Globus pallidus (tissue), 1 donor: ENCODE measurements around the gene TENM4.
"Not testable (repeated sequence)": the region's sequence is repeated elsewhere in the genome, so short reads cannot be mapped to it uniquely, and the experiment has no call there.

Experiments
- DNase-seq: peaks from one replicate; pipeline ENCODE4 v3.0.0-alpha.2; 2015; ENCODE audit warnings: low spot score

The TENM4 gene

DNA sequence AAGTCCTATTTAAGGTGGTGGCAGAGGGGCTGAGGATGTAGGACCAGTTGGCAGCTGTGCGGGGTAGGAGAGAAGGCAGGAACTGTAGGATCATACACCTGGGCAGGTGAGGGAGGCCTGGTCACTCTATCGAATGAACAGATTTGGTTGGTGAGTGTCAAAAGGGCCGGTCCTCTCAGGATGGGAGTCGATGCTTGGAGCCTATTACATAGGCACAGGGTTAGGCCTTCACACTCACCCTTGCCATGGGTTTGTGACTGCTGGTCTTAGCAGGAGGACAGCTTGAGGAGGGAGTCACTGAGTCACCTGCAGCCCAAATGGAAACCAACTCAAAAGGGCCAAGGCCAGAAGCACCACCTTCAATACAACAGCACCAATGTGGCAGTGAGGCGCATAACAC lies 786.0 kb downstream of the TENM4 start:
- no peak for DNase-seq

DNA sequence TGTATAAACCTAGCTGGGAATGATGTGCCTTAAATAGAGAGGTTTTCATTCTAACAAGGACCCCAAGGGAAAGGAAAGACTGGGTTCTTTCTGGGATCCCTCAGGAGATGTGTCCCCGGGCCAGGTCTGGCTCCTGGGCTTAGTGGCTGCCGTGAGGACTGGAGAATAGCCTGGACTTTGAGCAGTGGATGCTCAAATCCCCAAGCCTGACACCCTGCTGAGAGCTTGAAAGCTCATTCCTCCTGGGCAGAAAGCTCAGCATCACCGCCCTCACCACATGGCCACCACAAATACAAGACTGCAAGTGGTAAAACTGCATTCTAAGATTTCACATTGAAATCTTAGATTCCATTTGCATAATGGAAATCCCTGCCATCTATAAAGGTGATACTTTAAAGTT lies 786.8 kb downstream of the TENM4 start:
- DNase-seq = no peak

DNA sequence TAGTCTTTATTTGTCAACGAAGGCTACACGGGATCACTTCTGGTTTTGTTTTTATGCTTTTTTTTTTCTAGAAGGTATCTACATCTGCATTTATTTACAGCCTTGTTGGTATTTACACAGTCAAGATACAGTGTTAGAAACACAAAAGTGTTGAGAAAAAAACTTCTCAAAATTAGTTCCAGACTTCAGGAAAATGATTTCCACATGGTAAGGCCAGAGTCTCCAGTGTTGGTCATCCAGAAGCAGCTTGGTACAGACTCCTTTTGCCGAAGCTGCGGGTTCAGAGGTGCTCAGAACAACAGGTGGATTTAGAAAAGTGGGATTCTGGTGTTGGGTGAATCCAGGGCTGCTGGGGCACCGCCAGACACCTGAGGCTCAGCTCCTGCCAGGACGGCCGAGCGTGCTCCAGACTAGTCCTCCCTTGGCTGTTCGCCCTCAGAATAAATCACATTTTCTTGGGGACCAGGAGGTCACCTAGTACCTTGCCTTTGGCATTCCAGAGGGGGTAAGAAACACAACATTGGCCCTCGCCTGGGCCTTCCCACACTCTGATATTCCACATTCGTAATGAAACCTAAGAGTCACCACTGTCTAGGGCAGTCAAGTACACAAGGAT lies 787.4 kb downstream of the TENM4 start:
- DNase-seq = no peak

DNA sequence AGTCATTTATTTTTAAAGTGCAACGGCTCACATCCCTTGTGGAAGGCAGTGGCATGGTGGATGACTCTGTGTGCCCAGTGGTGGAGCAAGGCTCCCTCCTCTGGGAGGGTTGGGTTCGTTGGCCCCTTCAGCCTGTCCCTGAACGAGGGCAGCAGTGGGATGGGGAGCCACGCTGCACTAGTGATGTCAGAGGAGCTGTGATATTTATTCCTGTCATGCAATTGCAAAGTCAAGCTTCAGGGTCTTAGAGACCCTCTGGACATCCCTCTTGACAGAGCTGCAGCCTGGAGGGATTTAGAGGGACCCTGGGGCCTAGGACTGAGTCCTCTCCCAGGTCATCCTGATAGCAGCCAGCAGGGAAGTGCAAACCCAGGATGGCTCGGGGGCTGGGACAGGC lies 788.0 kb downstream of the TENM4 start:
- no peak for DNase-seq

DNA sequence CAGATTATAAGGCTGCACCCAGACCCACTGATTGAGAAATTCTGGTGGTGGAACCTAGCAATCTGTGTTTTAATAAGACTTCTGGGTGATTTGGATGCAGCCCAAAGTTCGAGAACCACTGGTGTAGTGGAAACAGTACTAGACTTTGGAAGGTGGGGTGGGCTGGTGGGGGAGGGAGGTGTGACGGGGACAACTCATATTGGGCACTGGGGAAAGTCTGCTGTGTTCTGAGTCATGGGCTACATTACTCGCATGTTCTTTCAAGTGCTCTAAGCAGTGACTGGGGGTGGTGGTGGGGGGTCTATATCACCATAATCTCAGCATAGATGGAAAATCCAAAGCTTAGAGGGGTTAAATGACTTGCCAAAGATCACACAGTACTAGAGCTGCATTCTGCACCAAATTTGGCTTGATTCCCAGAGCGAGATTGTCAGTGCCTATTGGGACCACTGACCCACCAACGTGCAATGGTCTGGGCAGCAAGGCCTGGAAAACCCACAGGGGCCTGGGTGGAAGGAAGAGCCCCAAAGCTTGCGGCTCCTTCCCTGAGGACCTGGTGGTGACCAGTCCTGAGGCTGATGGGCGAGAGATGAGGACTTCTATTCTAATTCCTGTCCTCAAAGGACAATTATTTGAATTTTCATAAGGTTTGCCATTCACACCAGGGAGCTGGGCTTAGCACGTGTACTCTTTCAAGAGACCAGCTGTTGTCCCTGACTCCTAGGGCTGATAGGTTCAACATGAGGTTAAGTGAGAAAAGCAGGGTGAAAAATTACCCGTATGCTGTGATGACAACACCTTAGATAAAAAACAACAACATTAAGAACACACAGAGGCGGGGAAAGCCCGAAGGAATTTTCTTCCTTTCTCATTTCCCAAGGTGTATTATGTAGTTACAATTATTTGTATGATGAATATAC lies 788.6 kb downstream of the TENM4 start:
- no peak for DNase-seq

DNA sequence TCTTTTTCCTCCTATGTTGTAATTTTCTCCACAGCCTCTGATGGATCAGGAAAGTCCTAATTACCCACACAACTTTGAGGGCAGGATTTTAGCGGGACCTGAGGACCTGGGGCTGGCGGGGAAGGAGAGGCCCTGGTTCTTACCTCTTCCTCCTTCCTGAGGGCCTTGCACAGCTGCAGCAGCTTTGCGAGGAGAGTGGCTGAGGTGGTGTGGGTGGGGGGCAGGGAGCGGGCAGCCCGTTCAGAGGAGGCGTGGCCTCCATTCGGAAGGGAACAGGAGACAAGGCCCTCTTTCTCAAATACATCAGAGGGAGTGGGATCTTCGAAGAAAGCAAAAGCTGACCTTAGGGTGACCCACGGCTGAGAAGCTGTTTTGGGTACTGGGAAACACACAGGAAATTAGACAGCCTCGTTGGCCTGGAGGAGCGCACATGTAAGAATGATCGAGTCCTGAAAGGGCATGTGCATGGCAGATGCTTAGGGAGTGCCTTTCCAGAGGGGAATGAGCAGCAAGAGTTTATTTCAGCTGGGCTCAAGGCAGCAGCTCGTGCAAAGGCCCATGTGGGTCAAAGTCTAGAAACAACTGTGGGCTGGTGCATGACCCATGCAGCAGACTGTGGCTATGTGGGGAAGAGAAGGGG lies 789.6 kb downstream of the TENM4 start:
- no peak for DNase-seq

DNA sequence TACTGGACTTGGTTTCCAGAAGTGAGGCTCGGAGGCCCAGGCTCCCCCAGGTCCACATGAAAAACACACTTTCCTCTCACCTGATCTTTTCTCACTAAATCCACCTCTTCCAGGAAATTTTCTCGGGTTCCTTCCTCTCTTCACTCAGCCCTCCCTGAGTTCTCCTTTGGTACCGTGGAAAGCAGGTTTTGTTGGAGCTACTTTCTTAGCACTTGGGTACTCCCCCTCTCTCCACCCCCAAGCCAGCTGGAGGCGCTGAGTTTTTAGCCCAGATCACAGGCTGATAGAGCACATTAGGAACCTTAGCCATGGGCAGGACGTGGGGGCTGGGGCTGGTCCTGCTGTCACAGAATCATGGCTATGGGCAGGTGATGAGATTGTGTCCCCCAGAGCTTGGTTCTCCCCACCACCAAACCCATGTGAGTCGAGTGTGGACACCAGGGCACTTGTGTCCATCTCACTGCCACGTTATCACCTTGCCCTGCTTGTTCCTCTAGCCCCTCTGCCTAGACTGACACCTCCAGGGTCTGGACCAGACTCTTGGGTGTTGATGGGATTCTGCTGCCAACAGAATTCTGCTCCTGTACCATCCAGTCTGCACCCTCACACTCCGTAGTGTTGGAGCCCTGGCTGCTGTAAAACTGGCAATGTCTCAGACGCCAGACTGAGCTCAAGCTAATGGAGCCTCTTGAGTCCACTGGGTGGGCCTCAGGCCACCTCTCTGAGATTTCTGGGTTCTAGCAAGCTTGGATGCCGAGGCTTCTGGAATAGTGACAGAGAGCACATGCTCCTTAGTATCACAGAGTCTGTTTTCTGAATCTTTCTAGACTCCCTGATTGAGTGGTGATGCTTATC lies 791.2 kb downstream of the TENM4 start:
- DNase-seq = no peak

DNA sequence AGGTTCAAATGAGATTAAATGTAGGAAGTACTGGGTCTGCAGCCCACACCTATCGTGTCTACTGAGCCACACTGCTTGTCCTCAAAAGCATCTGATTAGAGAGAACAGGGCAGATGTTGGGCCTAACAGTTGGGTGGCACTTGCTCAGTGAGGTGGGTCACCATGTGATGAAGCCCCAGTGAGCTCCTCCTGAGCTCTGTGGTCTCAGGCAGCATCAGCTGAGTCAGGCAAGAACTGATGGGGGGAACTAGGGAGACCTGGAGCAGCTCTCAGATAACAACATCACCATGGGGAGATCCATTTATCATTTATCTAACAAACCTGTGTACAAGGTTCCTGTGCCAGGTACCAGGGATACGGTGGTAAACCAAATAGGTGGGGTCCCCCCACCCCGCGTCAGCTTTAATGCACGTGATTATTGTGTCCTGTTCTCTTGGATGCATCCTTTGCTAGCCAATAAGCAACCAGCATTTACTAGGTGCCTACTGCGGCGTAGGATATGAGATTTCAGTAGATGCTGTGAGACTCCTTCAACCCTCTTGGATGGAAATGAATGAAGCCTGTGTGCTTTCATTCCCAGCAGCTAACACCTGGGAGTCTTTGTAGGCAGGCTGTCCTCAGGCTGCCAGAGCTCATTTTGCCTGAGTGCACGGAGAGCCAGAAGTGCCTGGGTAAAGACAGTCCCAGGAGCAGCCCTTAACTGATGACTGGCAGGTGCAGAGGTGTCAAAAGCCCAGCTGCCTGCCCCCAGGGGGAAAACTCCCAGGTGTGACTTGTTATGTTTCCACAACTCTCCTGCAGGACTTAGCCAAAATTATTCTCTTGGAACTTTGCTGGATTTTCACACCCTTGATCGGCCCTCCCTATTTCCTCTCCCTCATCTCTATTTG lies 792.6 kb downstream of the TENM4 start:
- DNase-seq = no peak

DNA sequence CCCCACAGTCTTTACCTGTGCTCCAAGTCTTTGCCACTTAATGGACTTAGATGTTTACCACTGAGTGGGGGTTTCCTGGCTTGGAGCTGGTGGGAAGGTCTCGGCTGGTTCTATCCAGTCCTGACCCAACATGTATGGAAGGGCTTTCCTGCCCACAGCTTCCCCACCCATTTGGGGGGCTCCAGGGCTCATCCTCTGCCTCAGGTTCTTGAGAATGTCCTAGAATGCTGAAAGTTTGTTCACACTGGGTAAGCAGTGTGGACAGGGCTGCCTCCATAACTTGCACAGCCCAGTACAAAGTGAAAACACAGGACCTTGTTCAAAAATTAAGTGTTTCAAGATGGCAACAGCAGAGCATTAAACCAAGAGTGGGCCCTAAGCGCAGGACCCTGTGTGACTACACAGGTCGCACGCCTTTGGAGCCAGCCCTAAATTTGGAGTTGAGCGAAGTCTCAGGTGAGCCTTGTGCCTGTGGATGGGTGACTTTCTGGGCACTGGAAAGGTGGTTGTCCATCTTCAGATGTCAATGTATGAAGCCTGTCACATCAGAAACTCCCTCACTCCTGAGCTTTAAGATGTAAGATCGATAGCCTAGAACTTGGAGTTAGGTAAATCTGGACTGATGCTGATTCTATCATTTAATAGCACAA lies 793.4 kb downstream of the TENM4 start:
- no peak for DNase-seq

DNA sequence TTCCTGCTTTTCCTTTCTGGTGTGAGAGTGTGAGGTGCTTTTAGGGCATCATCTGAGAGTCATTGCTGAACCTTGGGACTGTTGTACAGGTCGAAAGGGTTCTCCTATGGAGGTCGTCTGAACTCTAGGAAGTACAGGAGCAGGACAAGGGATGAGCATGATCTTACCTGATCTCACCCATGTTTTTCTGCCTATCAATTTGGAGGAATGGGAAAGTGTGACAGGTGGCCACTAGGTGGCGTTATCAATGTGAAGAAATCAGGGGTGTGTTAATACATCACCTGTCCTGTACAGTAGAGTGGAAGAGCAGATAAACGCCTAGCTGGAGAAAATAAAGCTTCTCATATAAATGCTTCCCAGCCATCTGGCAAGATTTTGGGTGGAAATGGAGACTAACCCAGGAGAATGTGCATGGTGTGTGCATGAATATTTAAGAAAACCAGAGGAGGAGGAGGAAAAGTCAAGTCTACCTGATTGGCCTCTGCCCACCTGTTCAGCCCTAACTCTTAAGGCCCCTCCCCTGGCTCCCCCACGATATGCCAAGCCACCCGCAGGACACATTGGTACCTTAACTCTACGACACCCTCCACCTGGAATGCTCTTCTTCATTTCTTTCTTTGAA lies 794.2 kb downstream of the TENM4 start:
- no peak for DNase-seq

DNA sequence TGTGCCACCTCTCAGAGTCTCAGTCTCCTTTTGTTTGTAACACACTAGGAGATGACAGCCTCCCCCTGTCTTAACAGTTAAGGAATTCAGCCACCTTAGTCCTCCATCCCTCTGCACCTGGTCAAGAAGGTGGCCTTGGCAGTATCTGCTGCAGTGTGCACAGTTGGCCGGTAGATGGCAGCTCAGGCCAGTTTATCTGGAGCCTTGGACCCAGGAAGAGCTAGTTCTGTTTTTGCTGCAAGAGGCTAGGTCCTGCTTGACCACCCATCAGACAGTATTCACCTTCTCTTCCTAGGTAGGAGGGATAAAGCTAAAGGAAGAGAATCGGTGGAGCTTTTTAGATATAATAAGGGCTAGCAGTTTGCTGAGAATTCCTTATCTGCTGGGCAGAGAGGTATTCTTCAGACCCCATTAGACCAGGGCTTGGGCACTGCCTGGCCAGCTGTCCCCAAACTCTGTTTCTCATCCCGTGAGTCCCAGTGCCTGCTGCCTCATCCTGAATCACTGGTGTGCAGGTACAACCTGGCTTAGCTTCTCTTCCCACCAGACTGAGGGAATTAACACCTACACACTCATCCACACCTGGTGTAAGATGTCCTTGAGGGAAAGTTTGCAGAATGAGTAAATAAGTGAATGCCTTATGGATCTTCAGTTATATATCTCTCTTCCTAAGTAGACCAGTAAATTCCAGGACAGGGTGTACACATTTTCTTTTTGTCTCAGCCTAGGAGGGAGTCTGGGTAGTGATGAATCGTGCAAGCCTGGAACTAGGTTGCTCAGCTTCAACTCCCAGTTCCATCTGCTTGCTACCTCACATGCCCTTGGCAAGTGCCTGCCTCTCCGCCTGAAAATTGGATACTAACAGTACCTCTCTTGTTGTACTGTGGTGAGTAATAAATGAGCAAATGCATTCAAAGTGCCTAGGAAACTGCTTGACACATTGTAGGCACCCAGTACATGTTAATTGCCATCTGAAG lies 795.3 kb downstream of the TENM4 start:
- peak; percentile 50 for DNase-seq

DNA sequence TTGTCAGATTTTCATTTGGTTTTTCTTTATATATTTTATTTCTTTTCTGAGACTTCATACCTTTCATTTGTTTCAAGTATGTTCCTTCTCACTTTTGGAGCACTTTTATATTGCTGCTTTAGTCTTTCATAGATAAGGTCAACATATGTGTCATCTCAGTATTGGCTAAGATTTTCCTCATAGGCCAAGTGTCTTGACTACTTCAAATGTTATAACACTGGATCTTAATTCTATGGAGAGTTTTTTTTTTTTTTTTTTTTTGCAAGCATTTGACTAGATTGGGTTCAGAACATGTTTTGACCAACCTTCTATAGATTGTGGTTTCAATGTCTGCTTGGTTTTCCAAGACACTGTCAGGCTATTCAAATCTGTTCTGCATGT lies 797.2 kb downstream of the TENM4 start:
- DNase-seq = no peak

DNA sequence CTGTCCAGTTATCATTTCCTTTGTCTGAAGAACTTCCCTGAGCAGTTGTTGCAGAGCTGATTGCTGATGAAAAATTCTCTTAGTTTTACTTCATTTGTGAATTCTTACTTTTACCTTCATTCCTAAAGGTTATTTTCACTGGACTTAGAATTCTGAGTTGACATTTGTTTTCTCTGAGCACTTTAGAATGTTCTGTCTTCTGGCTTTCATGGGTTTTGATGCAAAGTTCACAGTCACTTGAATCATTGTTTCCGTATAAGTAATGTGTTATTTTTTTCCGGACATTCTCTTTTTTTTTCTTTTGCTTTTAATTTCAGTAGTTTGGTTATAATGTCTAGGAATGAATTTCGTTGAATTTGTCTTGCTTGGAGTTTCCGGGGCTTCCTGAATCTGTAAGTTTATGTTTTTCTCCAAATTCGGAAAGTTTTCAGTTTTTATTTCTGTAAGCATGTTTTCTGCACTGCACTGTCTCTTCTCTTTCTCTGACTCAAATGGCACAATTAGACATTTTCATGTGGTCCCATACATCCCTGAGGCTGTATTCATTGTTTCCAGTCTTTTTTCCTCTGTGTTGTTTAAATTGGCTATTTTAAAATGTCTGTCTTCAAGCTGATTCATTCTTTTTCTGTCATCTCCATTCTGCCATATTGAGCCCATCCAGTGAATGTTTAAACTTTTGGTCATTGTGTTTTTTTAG lies 797.7 kb downstream of the TENM4 start:
- DNase-seq = no peak

DNA sequence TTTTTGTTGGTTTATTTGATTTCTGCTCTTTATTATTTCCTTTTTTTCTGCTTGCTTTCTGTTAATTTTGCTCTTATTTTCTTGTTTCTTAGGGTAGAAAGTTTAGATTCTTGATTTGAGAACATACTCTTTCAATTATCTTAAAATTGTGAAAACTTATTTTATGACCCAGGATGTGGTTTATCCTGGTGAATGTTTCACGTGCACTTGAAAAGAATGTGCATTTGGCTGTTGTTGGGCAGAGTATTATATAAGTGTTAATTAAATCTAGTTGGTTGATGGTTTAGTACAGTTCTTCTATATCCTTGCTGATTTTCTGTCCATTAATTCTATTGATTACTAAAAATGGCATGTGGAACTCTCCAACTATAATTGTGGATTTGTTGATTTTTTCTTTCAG lies 799.3 kb downstream of the TENM4 start:
- no peak for DNase-seq

DNA sequence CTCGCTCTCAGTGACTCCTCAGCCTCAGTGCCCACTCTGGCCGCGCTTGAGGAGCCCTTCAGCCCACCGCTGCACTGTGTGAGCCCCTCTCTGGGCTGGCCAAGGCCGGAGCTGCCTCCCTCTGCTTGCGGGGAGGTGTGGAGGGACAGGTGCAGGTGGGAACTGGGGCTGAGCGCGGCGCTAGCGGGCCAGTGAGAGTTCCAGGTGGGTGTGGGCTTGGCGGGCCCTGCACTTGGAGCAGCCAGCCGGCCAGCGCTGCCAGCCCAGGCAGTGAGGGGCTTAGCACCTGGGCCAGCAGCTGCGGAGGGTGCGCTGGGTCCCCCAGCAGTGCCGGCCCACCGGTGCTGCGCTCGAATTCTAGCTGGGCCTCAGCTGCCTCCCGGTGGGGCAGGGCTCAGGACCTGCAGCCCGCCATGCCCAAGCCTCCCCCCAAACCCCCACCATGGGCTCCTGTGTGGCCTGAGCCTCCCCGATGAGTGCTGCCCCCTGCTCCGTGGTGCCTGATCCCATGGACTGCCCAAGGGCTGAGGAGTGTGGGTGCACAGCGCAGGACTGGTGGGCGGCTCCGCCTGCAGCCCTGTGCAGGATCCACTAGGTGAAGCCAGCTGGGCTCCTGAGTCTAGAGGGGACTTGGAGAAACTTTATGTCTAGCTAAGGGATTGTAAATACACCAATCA lies 802.0 kb downstream of the TENM4 start:
- DNase-seq = no peak

DNA sequence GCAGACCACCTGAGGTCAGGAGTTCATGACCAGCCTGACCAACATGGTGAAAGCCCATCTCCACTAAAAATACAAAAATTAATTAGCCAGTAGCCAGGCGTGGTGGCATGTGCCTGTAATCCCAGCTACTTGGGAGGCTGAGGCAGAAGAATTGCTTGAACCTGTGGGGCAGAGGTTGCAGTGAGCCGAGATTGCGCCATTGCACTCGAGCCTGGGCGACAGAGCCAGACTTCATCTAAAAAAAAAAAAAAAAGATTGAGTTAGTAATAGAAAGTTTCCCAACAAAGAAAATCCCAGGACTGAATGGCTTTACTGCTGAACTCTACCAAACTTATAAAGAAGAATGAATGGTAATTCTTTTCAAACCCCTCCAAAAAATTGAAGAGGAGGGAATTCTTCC lies 803.3 kb downstream of the TENM4 start:
- DNase-seq = not testable (repeated sequence)

DNA sequence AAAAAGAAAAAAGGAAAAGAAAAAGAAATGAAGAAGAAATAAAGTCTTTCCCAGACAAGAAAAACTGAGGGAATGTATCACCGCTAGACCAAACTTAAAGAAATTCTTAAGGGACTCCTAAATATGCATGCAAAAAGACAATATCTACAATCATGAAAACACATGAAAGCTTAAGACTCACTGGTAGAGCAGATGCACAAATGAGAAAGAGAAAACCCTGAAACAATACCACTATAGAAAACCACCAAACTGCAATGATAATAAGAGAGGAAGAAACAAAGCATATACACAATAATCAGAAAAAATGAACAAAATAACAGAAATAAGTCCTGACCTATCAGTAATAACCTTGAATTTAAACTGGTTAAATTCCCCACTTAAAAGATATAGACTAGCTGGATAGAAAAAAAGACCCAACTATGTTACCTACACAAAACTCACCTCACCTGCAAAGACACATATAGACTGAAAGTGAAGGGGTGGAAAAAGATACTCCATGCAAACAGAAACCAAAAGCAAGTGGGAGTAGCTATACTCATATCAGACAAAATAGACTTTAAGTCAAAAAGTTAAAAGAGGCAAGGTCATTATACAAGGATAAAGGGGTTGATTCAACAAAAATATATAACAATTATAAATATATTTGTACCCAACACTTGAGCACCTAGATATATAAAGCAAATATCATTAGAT lies 804.9 kb downstream of the TENM4 start:
- DNase-seq = no peak
